Measurements from ENCODE around the gene ARL14EP. TPM values are rescaled to one million over a fixed set of nuclear protein-coding genes. Genes with fewer than 3 reads are reported as not detected.

The ARL14EP gene
- total and polyA plus RNA-seq, 2 of the 8 experiments (the other 6 are each of a cell fraction or from before 2014, with no cell fraction given) = 14.3 to 29.6 TPM

DNA sequence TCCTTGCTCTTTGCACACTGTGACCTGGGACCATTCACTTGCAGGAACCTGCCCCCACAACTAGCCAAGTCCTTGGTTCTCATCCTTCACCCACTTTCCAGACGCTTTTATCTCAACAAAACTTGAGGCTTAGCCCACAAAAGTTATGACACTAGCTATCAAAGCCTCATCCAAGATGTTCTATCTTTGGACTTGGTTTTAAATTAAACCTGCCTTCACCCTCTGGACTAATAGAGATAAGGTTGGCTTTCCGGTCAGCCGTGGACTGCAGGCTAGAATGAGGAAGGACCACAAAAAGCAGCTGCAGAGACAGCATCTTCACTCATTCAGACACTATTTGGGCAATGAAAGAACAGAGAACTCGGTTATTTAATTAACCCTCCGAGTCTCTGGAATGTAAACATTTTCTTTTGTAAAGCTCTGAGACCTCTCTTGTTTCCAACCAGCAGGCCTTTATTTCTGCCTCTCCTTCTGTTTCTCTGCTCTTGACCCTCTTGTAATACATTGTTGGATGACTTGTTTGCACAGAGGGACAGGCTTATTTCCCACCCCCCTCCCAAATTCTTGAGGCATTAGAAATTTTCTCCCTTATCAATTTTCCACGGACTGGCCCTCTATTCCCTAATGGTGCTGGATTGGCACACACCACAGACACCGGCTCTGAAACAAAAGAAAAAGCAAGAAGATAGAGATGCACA lies 41.4 kb downstream of the ARL14EP start (continued):
- TF ChIP-seq SRF (IDR thresholded peaks at IDR 0.05; ENCODE audit: low read depth, low read length) (no peak), JUND (IDR thresholded peaks at IDR 0.05; ENCODE audit: low read length) (no peak), CHD2 (IDR thresholded peaks at IDR 0.05; ENCODE audit: low read length) (no peak), EGR1 (IDR thresholded peaks at IDR 0.05; ENCODE audit: borderline replicate concordance, low read depth, low read length) (no peak), KDM4A (IDR thresholded peaks at IDR 0.05; ENCODE audit: low read depth, low read length, severe bottlenecking) (no peak), RNF2 (IDR thresholded peaks at IDR 0.05; ENCODE audit: borderline replicate concordance, low read depth, low read length, missing control alignments, poor library complexity, severe bottlenecking) (no peak), RFX5 (IDR thresholded peaks at IDR 0.05; ENCODE audit: borderline replicate concordance, low read depth, low read length) (no peak), EZH2 (IDR thresholded peaks at IDR 0.05; ENCODE audit: low read depth, low read length, severe bottlenecking) (no peak)

Data from H1 (cell line).